Jurkat, Clone E6-1 (cell line): ENCODE data around the gene PAGE4. TPM values are rescaled to one million over a fixed set of nuclear protein-coding genes. Genes with fewer than 3 reads are reported as not detected.

Source experiments
- DNase-seq: peaks from one replicate; pipeline ENCODE4 v3.0.0-alpha.2; 2011; ENCODE audit warnings: low read depth, low spot score
- H3K4me3 ChIP-seq: 2 replicates; pipeline ENCODE4 v1.5.1; 2011; ENCODE audit warnings: mild to moderate bottlenecking, low read length, control low read depth, moderate library complexity
- polyA plus RNA-seq: library from polyadenylated mRNA; unstranded; fragments of >200 nt; gene quantifications from one replicate; pipeline ENCODE4 v1.2.1, GENCODE V29; 2012; ENCODE audit warnings: missing spikeins; ENCODE audit not compliant: insufficient read length, insufficient read depth

PAGE4 gene
- polyA plus RNA-seq: 1.9 TPM

- H3K4me3 ChIP-seq: no peak within 1 kb of the TSS
- DNase-seq: no peak
Measured at GRCh38 chrX:49829016-49829415, at the start of gene PAGE4. Gene PAGE4 (plus strand): TSS chrX:49829303. CDS start chrX:49830429, 1,126 bp downstream.

GRCh38 chrX:49784747-49785280 is 44.3 kb upstream of the PAGE4 start:
- H3K4me3 ChIP-seq: no peak overlapping the region
- no peak for DNase-seq

DNA sequence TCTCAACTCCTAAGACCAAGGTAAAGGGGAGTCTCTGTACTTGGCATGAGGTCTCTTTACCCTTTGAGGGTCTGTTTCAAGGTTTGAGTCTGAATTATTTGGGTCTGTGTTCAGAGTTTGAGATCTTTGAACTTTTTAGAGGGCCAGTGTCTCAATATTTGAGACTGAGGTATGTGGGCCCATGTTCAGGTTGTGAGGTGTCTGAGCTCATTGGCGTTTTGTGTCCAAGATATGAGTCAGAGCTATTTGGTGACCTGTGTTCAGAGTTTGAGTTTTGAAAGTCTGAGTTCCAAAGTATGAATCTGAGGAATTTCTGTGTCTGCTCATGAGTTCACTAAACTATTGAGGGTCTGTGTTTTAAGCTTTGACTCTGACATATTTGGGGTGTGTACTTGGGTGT is 36.7 kb upstream of the PAGE4 start:
- no peak overlapping the region for H3K4me3 ChIP-seq
- no peak for DNase-seq

DNA sequence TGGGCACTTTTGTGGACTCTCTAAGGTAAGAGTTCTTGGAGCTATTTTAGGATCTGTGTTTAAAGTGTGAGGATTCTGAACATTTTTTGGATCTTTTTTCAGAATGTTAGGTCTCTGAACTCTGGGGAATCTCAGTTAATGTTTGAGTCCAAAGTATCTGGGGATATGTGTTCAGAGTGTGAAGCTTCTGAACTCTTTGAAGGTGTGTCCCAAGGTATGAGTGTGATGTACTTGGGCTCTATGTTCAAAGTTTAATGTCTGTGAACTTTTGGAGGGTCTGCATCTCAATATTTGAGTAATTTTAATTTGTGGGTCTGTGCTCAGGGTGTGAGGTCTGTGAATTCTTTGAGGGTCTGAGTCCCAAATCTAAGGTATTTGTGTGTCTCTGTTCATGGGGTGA is 35.4 kb upstream of the PAGE4 start:
- DNase-seq: no peak
- no peak overlapping the region for H3K4me3 ChIP-seq

DNA sequence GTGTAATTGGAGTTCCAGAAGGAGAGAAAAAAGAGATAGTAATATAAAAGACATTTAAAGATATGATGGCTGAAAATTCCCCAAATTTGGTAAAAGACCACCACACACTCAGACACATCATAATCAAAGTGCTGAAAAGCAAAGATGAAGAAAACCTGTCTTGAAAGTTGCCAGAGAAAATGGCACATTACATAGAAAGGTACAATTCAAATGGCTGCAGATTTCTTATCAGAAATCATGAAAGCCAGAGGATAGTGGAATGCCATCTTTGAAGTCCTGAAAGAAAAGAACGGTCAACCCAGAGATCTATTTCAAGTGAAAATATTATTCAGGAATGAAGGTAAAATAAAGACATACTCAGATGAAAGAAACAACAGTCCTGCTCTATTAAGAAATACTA is 29.3 kb upstream of the PAGE4 start:
- no peak overlapping the region for H3K4me3 ChIP-seq
- DNase-seq: no peak

DNA sequence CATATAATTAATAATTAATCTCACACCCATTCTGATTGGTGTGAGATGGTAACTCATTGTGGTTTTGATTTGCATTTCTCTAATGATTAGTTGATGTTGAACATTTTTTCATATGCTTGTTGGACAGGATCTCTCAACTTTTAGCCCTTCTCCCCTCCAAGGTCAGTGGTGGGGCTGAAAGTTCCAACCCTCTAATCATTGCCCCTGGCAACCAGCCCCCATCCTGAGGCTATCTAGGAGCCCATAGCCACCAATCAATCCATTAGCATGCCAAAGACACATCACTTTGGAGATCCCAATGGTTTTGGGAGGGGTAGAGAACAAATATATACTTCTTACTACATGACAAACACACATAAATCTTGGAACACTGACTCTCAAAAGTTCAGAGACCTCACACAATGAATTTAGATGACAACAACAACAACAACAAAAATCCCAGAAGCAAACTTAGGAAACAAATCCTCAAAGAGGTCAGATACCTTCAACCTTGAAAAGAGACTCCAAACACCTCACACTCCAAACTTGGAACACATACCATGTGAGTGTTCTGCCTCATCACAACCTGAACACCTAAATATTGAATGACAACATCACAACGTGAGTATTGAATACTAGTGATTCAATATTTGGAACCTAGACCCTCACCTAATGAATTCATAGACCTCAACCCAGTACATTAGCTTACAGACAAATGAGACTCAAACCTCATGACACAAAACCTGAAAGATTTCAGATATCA is 19.0 kb upstream of the PAGE4 start:
- H3K4me3 ChIP-seq: no peak overlapping the region
- no peak for DNase-seq

DNA sequence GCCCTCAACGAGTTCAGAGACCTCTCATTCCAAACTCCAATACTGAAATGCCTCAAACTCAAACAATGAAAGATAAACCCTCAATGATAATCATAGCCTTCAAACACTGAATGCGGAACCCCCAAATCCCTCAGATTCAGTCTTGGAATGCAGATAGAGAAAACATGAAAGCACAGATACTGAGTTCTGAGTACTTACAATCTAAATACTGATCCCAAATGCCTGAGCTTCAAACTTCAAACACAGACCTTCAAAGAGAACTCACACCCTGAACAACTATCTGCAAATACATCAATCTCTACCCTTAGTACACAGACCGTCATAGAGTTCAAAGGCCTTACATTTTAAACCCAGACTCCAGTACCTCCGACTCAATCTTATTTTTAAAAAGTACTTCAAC is 16.9 kb upstream of the PAGE4 start:
- DNase-seq: no peak
- H3K4me3 ChIP-seq: no peak overlapping the region

- no peak for DNase-seq
Measured at GRCh38 chrX:49816435-49816834, 12.7 kb upstream of the PAGE4 start.

GRCh38 chrX:49838374-49838773 is 9.3 kb downstream of the PAGE4 start:
- DNase-seq: no peak
- no peak overlapping the region for H3K4me3 ChIP-seq

More at GRCh38 chrX:49816435-49816834, 12.7 kb upstream of the PAGE4 start:
- no peak overlapping the region for H3K4me3 ChIP-seq

GRCh38 chrX:49840679-49841078 is 11.6 kb downstream of the PAGE4 start:
- peak; percentile 15 for DNase-seq
- H3K4me3 ChIP-seq: no peak overlapping the region

DNA sequence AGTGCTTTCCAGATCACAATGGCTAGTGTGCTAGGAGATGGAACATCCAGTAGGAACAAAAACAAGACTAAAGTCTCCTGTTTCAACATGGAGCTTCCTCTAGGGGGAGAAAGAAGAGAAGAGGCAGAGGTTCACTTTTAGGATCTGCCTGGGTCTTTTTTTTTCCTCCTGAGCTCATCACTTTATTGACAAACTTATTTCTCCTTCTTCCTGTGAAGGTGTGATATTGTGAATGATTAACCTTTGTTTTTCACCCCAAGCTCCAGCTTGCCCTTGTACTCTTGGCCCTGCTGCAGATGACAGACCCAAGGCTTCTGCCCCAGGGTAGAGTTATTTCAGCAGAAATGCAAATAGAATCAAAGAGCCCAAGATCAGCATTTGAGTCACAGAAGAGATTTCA is 13.5 kb downstream of the PAGE4 start:
- no peak for DNase-seq
- no peak overlapping the region for H3K4me3 ChIP-seq

GRCh38 chrX:49844611-49845010 is 15.5 kb downstream of the PAGE4 start:
- no peak for DNase-seq
- no peak overlapping the region for H3K4me3 ChIP-seq

GRCh38 chrX:49845701-49846403 is 16.7 kb downstream of the PAGE4 start:
- DNase-seq: no peak

GRCh38 chrX:49846522-49846921 is 17.4 kb downstream of the PAGE4 start:
- H3K4me3 ChIP-seq: no peak overlapping the region
- DNase-seq: no peak

More at GRCh38 chrX:49845701-49846403, 16.7 kb downstream of the PAGE4 start:
- H3K4me3 ChIP-seq: no peak overlapping the region

- no peak for DNase-seq
- no peak overlapping the region for H3K4me3 ChIP-seq
Measured at GRCh38 chrX:49848275-49848674, 19.2 kb downstream of the PAGE4 start.

- no peak for DNase-seq
- H3K4me3 ChIP-seq: no peak overlapping the region
Measured at GRCh38 chrX:49850028-49850427, 20.9 kb downstream of the PAGE4 start.

DNA sequence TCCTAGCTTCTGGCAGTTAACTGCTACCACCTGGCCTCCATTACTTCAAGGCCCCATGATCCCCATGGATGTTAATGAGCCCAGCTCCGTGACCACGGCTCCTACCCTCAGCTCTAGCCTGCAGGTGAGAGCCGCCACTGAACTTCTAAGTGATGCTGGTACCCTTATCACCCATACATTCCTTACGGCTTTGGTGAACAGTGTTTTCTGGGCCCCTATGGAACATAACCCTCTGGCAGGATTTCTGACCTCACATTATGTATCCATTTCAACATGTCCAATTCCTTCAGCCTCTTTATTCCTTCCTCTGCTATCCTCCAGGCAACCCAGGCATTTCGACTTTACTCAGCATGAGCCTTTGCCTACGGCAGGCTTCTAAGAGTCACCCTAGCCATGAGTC is 24.6 kb downstream of the PAGE4 start:
- no peak for DNase-seq
- no peak overlapping the region for H3K4me3 ChIP-seq

GRCh38 chrX:49856819-49857218 is 27.7 kb downstream of the PAGE4 start:
- no peak for DNase-seq
- H3K4me3 ChIP-seq: no peak overlapping the region

DNA sequence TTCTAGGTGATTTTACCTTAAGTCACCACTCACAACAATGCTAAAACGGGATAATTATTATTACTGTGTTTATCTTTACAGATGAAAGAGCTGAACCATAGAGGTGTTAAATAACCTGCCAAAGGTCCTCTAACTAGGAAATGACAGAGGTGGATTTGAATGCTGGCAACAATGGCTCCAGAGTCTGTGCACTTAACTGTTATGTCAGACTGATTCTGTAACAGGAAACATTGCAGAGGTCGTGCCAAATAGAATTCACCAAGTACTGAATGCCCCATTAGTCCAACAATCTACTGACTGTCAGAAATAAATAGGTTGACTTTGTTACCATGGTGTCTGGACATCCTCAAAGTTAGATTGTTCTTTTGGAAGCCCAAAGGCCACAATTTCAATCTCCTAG is 29.2 kb downstream of the PAGE4 start:
- H3K4me3 ChIP-seq: no peak overlapping the region
- DNase-seq: no peak

- no peak overlapping the region for H3K4me3 ChIP-seq
- DNase-seq: no peak
Measured at GRCh38 chrX:49859491-49859890, 30.4 kb downstream of the PAGE4 start.
